Measurements from ENCODE around the gene DCST1. TPM values are rescaled to one million over a fixed set of nuclear protein-coding genes. Genes with fewer than 3 reads are reported as not detected.
A peak's percentile ranks its signal among the peaks of the same experiment; 100 is the strongest.

The DCST1 gene
- total RNA-seq, 2 donors from 2014 or later = not detected

DNA sequence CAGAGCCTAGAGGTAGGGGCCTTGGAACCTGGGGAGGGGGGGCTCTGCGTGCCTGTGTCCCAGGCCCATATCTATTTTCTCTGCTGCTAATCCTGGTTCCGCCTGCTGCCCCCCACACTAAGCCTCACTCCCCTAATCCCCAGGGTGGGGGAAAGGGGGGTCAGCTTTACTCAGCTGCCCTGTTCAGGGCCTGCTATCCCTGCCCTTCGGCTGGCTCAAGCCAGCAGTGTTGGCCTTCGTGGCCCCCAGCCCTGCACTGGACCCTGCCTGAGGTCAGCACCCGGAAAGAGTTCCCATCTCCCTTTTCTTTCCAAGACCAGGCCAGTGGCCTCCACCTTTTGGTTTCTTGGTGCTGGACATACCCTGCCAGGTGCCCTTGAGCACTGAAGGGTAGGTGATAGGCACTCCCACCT, 22.6 kb upstream of the DCST1 start:
- no peak for TF ChIP-seq CTCF (conservative IDR thresholded peaks at IDR 0.05)
- no peaks in the 10 kb centered on the region for H3K4me1 ChIP-seq (ENCODE audit: control insufficient read depth, insufficient read depth, low read length)
- H3K4me3 ChIP-seq (ENCODE audit: low read length) = no peak overlapping the region
- Mint-ChIP-seq H3K27ac (no peak overlapping the region), H3K4me1 (peaks cover 14% of the 10 kb centered on the region), H3K4me3 (no peak overlapping the region), H3K27me3 (ENCODE audit: insufficient read depth) (no peaks in the 10 kb centered on the region), H3K36me3 (ENCODE audit: low read depth) (peaks cover 11% of the 10 kb centered on the region), H3K9me3 (no peaks in the 10 kb centered on the region)
- 88 to 92% methylated on average over 3 to 5 of the region's 5 CpGs for WGBS, 2 experiments (ENCODE audit: insufficient coverage in 1 of 2, insufficient read length in 1 of 2)
- DNase-seq = no peak
- no peak overlapping the region for H3K9ac ChIP-seq (ENCODE audit: extremely low read depth, low read length, poor library complexity, severe bottlenecking)
- no peak overlapping the region for H3K27ac ChIP-seq (ENCODE audit: low read depth, low read length)
- H3K9me3 ChIP-seq (ENCODE audit: control insufficient read depth, low read length) = no peaks in the 10 kb centered on the region
- no peaks in the 10 kb centered on the region for H3K27me3 ChIP-seq (ENCODE audit: control insufficient read depth, insufficient read depth, low read length, poor library complexity, severe bottlenecking)
- H3K36me3 ChIP-seq (ENCODE audit: control insufficient read depth, insufficient read depth, low read length) = peaks cover 10% of the 10 kb centered on the region

DNA sequence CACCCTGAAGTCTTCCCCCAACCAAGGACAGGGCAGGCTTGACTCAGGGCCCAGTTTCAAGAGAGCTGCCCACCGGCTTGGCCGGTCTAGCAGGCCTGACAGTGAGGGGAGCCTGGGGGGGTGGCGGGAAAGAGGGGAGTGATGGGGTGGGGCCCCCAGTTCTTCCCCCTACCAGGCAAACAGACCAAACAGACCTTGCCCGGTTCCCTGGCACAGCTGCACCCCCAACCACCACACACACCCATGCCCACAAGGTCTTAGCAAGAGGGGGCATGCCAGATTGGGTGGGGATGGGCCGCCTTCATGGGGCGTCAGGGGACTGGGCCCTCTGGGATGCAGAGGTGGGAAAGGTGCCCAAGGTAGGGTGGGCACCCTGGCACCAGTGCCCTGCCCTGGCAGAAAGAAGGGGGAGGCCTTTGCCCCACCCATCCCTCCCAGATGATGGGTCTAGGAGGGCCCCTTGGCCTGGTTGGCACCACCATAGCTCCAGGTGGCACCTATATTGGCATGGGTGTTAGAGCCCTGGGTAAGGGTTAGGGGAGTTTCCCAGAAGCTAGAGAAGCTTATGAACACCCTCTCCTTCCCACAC, 22.1 kb upstream of the DCST1 start:
- peaks cover 10% of the 10 kb centered on the region for H3K36me3 ChIP-seq (ENCODE audit: control insufficient read depth, insufficient read depth, low read length)
- TF ChIP-seq CTCF (conservative IDR thresholded peaks at IDR 0.05) = no peak
- H3K9me3 Mint-ChIP-seq = no peaks in the 10 kb centered on the region
- H3K4me1 Mint-ChIP-seq = peaks cover 14% of the 10 kb centered on the region
- H3K27me3 Mint-ChIP-seq (ENCODE audit: insufficient read depth) = no peaks in the 10 kb centered on the region
- H3K27ac ChIP-seq (ENCODE audit: low read depth, low read length) = no peak overlapping the region
- H3K27me3 ChIP-seq (ENCODE audit: control insufficient read depth, insufficient read depth, low read length, poor library complexity, severe bottlenecking) = no peaks in the 10 kb centered on the region
- DNase-seq = no peak
- H3K4me3 Mint-ChIP-seq = no peak overlapping the region
- no peaks in the 10 kb centered on the region for H3K9me3 ChIP-seq (ENCODE audit: control insufficient read depth, low read length)
- H3K36me3 Mint-ChIP-seq (ENCODE audit: low read depth) = peaks cover 14% of the 10 kb centered on the region
- WGBS, 2 experiments (ENCODE audit: insufficient coverage in 1 of 2, insufficient read length in 1 of 2) = 91 to 100% methylated on average over 2 to 4 of the region's 6 CpGs
- no peak overlapping the region for H3K9ac ChIP-seq (ENCODE audit: extremely low read depth, low read length, poor library complexity, severe bottlenecking)
- H3K27ac Mint-ChIP-seq = no peak overlapping the region
- H3K4me3 ChIP-seq (ENCODE audit: low read length) = no peak overlapping the region
- H3K4me1 ChIP-seq (ENCODE audit: control insufficient read depth, insufficient read depth, low read length) = no peaks in the 10 kb centered on the region

GRCh38 chr1:155012026-155012546, 21.5 kb upstream of the DCST1 start:
- no peak overlapping the region for H3K27ac ChIP-seq (ENCODE audit: low read depth, low read length)
- no peaks in the 10 kb centered on the region for H3K27me3 ChIP-seq (ENCODE audit: control insufficient read depth, insufficient read depth, low read length, poor library complexity, severe bottlenecking)
- Mint-ChIP-seq H3K4me1 (peaks cover 14% of the 10 kb centered on the region), H3K4me3 (no peak overlapping the region), H3K36me3 (ENCODE audit: low read depth) (peaks cover 14% of the 10 kb centered on the region), H3K27ac (peak overlapping the region; percentile 48), H3K27me3 (ENCODE audit: insufficient read depth) (no peaks in the 10 kb centered on the region), H3K9me3 (no peaks in the 10 kb centered on the region)
- 37% methylated on average over 9 of the region's 9 CpGs; no CpG with 5 or more reads in 1 of the 2 experiments for WGBS, 2 experiments (ENCODE audit: insufficient coverage in 1 of 2, insufficient read length in 1 of 2)
- no peak overlapping the region for H3K9ac ChIP-seq (ENCODE audit: extremely low read depth, low read length, poor library complexity, severe bottlenecking)
- no peaks in the 10 kb centered on the region for H3K4me1 ChIP-seq (ENCODE audit: control insufficient read depth, insufficient read depth, low read length)
- no peak overlapping the region for H3K4me3 ChIP-seq (ENCODE audit: low read length)
- H3K36me3 ChIP-seq (ENCODE audit: control insufficient read depth, insufficient read depth, low read length) = peaks cover 10% of the 10 kb centered on the region
- peak; percentile 97 for DNase-seq
- TF ChIP-seq CTCF (conservative IDR thresholded peaks at IDR 0.05) = no peak
- no peaks in the 10 kb centered on the region for H3K9me3 ChIP-seq (ENCODE audit: control insufficient read depth, low read length)

Data from endodermal cell (in vitro differentiated cells).